HEK293T (cell line): ENCODE measurements around the gene CLECL1.

Experiments used
- FOXM1 ChIP-seq: fragments of 450-650 bp; IDR thresholded peaks from 2 replicates; pipeline ENCODE4 v1.6.1; 2017; ENCODE audit warnings: mild to moderate bottlenecking, borderline replicate concordance
- NFRKB ChIP-seq: fragments of 450-650 bp; IDR thresholded peaks from 2 replicates; pipeline ENCODE4 v1.6.1; 2016; ENCODE audit warnings: mild to moderate bottlenecking, moderate library complexity
- SP1 ChIP-seq: fragments of 450-650 bp; IDR thresholded peaks from 2 replicates; pipeline ENCODE4 v1.6.1; 2017

DNA sequence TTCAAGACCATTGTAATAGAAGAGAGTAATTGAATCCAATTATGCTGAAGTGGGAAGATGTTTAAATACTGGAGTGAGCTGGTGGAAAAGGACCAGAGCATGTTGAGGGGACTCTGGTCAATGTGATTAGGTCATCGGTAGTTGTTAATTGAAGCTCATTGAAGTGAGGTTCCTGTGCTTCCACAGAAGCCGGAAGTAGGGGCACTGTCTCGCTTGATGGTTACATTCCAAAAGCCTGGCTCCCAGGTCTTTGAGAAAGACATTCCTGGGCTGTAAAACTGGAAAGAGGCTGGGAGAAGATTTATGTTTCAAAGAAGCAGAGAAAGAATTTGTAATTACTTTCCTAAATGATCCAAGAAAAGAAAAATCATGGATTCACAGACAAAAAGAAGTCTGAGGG is 12.3 kb upstream of the CLECL1 start:
- TF ChIP-seq FOXM1, result no peak
- no peak for TF ChIP-seq NFRKB
- TF ChIP-seq SP1, result no peak
